HEK293T (cell line): ENCODE measurements around the gene SKOR1.

Experiments used
- ARNT ChIP-seq: fragments of 450-650 bp; IDR thresholded peaks from 2 replicates; pipeline ENCODE4 v1.6.1; 2017; ENCODE audit warnings: mild to moderate bottlenecking
- BHLHE40 ChIP-seq: fragments of 450-650 bp; IDR thresholded peaks from 2 replicates; pipeline ENCODE4 v1.6.1; 2016; ENCODE audit warnings: mild to moderate bottlenecking, moderate library complexity, borderline replicate concordance
- CTBP1 ChIP-seq: fragments of 450-650 bp; IDR thresholded peaks from 2 replicates; pipeline ENCODE4 v1.6.1; 2016; ENCODE audit warnings: borderline replicate concordance
- FOXA1 ChIP-seq: fragments of 450-650 bp; IDR thresholded peaks from 2 replicates; pipeline ENCODE4 v1.6.1; 2016; ENCODE audit warnings: mild to moderate bottlenecking
- FOXK2 ChIP-seq: fragments of 450-650 bp; IDR thresholded peaks from 2 replicates; pipeline ENCODE4 v1.6.1; 2016; ENCODE audit warnings: mild to moderate bottlenecking
- FOXM1 ChIP-seq: fragments of 450-650 bp; IDR thresholded peaks from 2 replicates; pipeline ENCODE4 v1.6.1; 2017; ENCODE audit warnings: mild to moderate bottlenecking, borderline replicate concordance
- HDGF ChIP-seq: fragments of 450-650 bp; IDR thresholded peaks from 2 replicates; pipeline ENCODE4 v1.6.1; 2017; ENCODE audit warnings: antibody characterized with exemption, borderline replicate concordance
- LEF1 ChIP-seq: fragments of 450-650 bp; IDR thresholded peaks from 2 replicates; pipeline ENCODE4 v1.6.1; 2017; ENCODE audit warnings: mild to moderate bottlenecking, borderline replicate concordance
- NFRKB ChIP-seq: fragments of 450-650 bp; IDR thresholded peaks from 2 replicates; pipeline ENCODE4 v1.6.1; 2016; ENCODE audit warnings: mild to moderate bottlenecking, moderate library complexity
- PKNOX1 ChIP-seq: fragments of 450-650 bp; IDR thresholded peaks from 2 replicates; pipeline ENCODE4 v1.6.1; 2016
- SP1 ChIP-seq: fragments of 450-650 bp; IDR thresholded peaks from 2 replicates; pipeline ENCODE4 v1.6.1; 2017
- SUZ12 ChIP-seq: fragments of 450-650 bp; IDR thresholded peaks from 2 replicates; pipeline ENCODE4 v1.6.1; 2016; ENCODE audit warnings: mild to moderate bottlenecking
- TARDBP ChIP-seq: fragments of 450-650 bp; IDR thresholded peaks from 2 replicates; pipeline ENCODE4 v1.6.1; 2016

- no peak for TF ChIP-seq ARNT
- TF ChIP-seq BHLHE40 = no peak
- TF ChIP-seq HDGF = no peak
- no peak for TF ChIP-seq FOXK2
- no peak for TF ChIP-seq PKNOX1
- no peak for TF ChIP-seq SP1
- TF ChIP-seq FOXM1 = no peak
- TF ChIP-seq LEF1 = no peak
- TF ChIP-seq FOXA1 = no peak
- TF ChIP-seq TARDBP = no peak
- no peak for TF ChIP-seq SUZ12
- no peak for TF ChIP-seq NFRKB
- no peak for TF ChIP-seq CTBP1
Measured at GRCh38 chr15:67790610-67791319, 34.5 kb upstream of the SKOR1 start.
